Heart right ventricle (tissue), 16 donors: ENCODE data around the gene GID8. TPM values are rescaled to one million over a fixed set of nuclear protein-coding genes. Genes with fewer than 3 reads are reported as not detected.
"Not testable (repeated sequence)": the region's sequence is repeated elsewhere in the genome, so short reads cannot be mapped to it uniquely, and the experiment has no call there.

Experiments used
- ATAC-seq, 8 donors: fragments of 200-7000 bp; cut with Tn5 transposase; one replicate each; pipeline ENCODE4 v1.9.1; 2020; ENCODE audit warnings: mild to moderate bottlenecking in 8 of 8, moderate library complexity in 8 of 8, moderate number of reproducible peaks in 1 of 8
- DNase-seq, 2 donors: peaks; one replicate each; pipeline ENCODE4 v3.0.0-alpha.2; 2020
- H3K27ac ChIP-seq, 10 donors: fragments of 200-600 bp; sonication (generic) in 2 of 10; one replicate each; pipeline versions ENCODE4 v1.5.0 to v1.8.0; 2020 to 2022; ENCODE audit warnings: mild to moderate bottlenecking in 3 of 10
- H3K27me3 ChIP-seq, 7 donors: fragments of 200-600 bp; one replicate each; pipeline ENCODE4 v1.8.0; 2021 to 2022; ENCODE audit warnings: mild to moderate bottlenecking in 2 of 7
- H3K36me3 ChIP-seq, 9 donors: fragments of 200-600 bp; sonication (generic) in 1 of 9; one replicate each; pipeline versions ENCODE4 v1.5.0 to v1.8.0; 2020 to 2022; ENCODE audit warnings: mild to moderate bottlenecking in 2 of 9
- H3K4me1 ChIP-seq, 9 donors: fragments of 200-600 bp; sonication (generic) in 1 of 9; one replicate each; pipeline versions ENCODE4 v1.5.0 to v1.8.0; 2020 to 2022; ENCODE audit warnings: mild to moderate bottlenecking in 4 of 9
- H3K4me3 ChIP-seq, 10 donors: fragments of 200-600 bp; sonication (generic) in 2 of 10; one replicate each; pipeline versions ENCODE4 v1.5.0 to v1.8.0; 2020 to 2022; ENCODE audit warnings: mild to moderate bottlenecking in 7 of 10, moderate library complexity in 2 of 10
- H3K9me3 ChIP-seq, 11 donors: fragments of 200-600 bp in 10 of 11; sonication (generic) in 2 of 11; one replicate each; pipeline versions ENCODE4 v1.5.0 to v1.8.0; 2013 to 2022; ENCODE audit warnings: mild to moderate bottlenecking in 2 of 11, control low read depth in 1 of 11, moderate library complexity in 1 of 11
- CTCF ChIP-seq, 9 donors: fragments of 200-600 bp; sonication (generic) in 2 of 9; IDR thresholded peaks; one replicate each; pipeline versions ENCODE4 v1.5.0 to v1.8.0; 2021 to 2022; ENCODE audit warnings: antibody characterized with exemption in 9 of 9, mild to moderate bottlenecking in 5 of 9, moderate library complexity in 1 of 9
- WGBS, 2 donors: extraction: QIAGEN DNeasy Blood & Tissue Kit; methylation state at CpG; one replicate each; pipeline ENCODE4 v1.1.7; 2013; ENCODE audit warnings: inconsistent platforms in 1 of 2; 5-methylcytosine and 5-hydroxymethylcytosine counted together
- intact Hi-C, 10 donors: fragments of 100-400 bp; cut with DNase I; formaldehyde crosslinking; loops; one replicate each; pipeline versions ENCODE4 v1.11.1 to v1.14.2; 2022
- polyA plus RNA-seq, 2 donors: library from polyadenylated mRNA; stranded (reverse); fragments of 200-250 nt; gene quantifications; one replicate each; pipeline ENCODE4 v1.2.3, GENCODE V29; 2013
- total RNA-seq, 10 donors: library from RNA; stranded (reverse); fragmentation: NEBNext Ultra II Directional in 3 of 10; extraction: Animal tissue kit (Norgen Biotek cat#: 25700) in 3 of 10; gene quantifications; one replicate each; pipeline versions ENCODE4 v1.2.1 to v1.2.4, GENCODE V29; 2021 to 2023
- donor health status: Arrhythmogenic right ventricular cardiomyopathy.
- donor health status: ischemic (EF 13 %, LVEDD 7.1; RV severe dilation, severe dysfunction).
- donor health status: healthy with polysubstance abuse.
- donor health status: DM: no; HTN: yes; CAD: no.
- donor health status: DM: no; HTN: no; CAD: no.
- donor health status: ischemic (EF 25% LVEDD 6.9; RV normal size, moderate dysfunction).
- donor health status: ischemic (EF 25% LVEDD 5.7; RV mildly dilated, moderate dysfunction).
- donor health status: healthy.
- donor health status: DM: yes; HTN: yes; CAD: no.
- donor health status: Ischemic cardiomyopathy.
- donor health status: ischemic (EF 35%, LVEDD 5.7; RV mildly dilated, moderate dysfunction).
- donor health status: nonischemic (EF 11% LVEDD 7.7; RV severe dilation, severe dysfunction).
- donor health status: DM: yes; HTN: yes; CAD: no.
- donor health status: PGD.
- donor health status: ischemic (EF 29% LVEDD 5.4; RV normal size, mild dysfunction).
- donor health status: nonischemic (EF 23%, LVEDD 6.1; RV moderate dilation, normal function).

GID8 gene
- total and polyA plus RNA-seq, 12 donors = 7.0 to 19.9 (median 16.4) TPM

- DNase-seq = no peak
- TF ChIP-seq CTCF (IDR thresholded peaks at IDR 0.05) = no peak
Observed at GRCh38 chr20:62958388-62959100, 20.6 kb downstream of the GID8 start.

DNA sequence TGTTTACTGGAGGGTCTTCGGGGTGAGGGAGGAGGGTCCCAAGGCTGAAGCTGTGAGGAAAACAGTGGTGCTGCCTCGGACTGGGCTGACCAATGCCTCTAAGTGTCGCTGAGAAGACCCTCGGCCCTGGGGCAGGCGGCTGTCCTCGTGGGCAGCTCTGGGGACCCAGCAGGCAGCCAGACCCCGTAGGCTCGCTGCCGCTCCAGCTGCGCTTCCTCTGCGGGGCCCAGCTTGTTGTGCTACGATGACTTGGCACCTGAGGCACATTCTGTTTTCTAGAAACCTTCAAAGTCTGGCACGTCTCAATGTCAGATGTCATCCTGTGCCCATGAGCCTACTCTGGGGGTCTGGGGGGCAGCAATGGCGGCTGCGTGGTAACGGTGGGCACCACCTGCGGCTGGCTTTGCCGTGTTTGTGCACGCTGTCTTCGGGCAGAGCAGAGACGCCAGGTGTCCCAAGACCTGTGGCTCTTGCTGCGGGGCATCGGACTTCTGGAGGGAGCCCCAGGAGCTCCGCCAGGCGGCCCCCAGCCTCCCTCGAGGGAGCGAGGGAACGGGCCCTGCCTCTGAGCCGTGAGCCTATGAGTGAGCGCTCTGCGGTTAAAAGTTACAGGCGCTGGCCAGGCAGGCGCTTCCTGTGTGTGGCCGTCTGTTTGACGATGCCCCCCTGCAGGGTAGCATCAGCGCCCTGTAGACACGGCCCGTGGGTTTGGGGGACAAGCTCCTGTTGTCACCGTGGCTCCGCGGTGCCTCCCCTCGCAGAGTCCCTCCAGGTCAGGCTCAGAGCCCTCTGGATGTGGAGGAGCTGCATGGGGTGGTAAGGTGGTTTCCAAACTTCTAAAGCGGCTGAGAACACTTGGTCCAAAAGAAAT lies 21.4 kb downstream of the GID8 start:
- TF ChIP-seq CTCF (IDR thresholded peaks at IDR 0.05) = no peak
- Histone ChIP-seq H3K36me3 (peaks cover 0 to 18% (median 0%) of the 10 kb centered on the region in 9 donors), H3K9me3 (no peaks in the 10 kb centered on the region), H3K27me3 (no peaks in the 10 kb centered on the region), H3K4me1 (peaks cover 0 to 15% (median 4%) of the 10 kb centered on the region in 9 donors), H3K27ac (no peak overlapping the region), H3K4me3 (no peak overlapping the region)
- WGBS, 2 donors = 75 to 80% methylated on average over 43 of the region's 43 CpGs
- DNase-seq = no peak
- no peak for ATAC-seq
- intact Hi-C loops = loop anchor here in 1 of 10 donors (10.0 kb wide), 1 partner anchor 45 kb away; the partner anchor contains the start of gene BHLHE23

More at GRCh38 chr20:62958388-62959100, 20.6 kb downstream of the GID8 start:
- no peak for ATAC-seq
- no peak overlapping the region for H3K27ac ChIP-seq
- no peaks in the 10 kb centered on the region for H3K27me3 ChIP-seq
- peaks cover 0 to 11% (median 0%) of the 10 kb centered on the region in 9 donors for H3K36me3 ChIP-seq
- intact Hi-C loops = loop anchor here in 1 of 10 donors (10.0 kb wide), 1 partner anchor 46 kb away; the partner anchor contains the start of gene BHLHE23
- 80% methylated on average over 10 of the region's 10 CpGs for WGBS, 2 donors
- no peaks in the 10 kb centered on the region for H3K9me3 ChIP-seq
- no peak overlapping the region for H3K4me3 ChIP-seq
- peaks cover 3 to 22% (median 11%) of the 10 kb centered on the region in 9 donors for H3K4me1 ChIP-seq

GRCh38 chr20:62959998-62960436 lies 22.1 kb downstream of the GID8 start:
- 91 to 93% methylated on average over 20 of the region's 20 CpGs for WGBS, 2 donors
- no peak for TF ChIP-seq CTCF (IDR thresholded peaks at IDR 0.05)
- intact Hi-C loops = loop anchor here in 1 of 10 donors (10.0 kb wide), 1 partner anchor 45 kb away; the partner anchor contains the start of gene BHLHE23
- Histone ChIP-seq H3K36me3 (peaks cover 0 to 24% (median 0%) of the 10 kb centered on the region in 9 donors), H3K27ac (no peak overlapping the region), H3K9me3 (no peaks in the 10 kb centered on the region), H3K4me3 (no peak overlapping the region), H3K27me3 (no peaks in the 10 kb centered on the region), H3K4me1 (peaks cover 0 to 10% (median 0%) of the 10 kb centered on the region in 9 donors)
- DNase-seq (no peak), ATAC-seq (no peak)

- intact Hi-C loops, H3K9me3 ChIP-seq, ATAC-seq, H3K27ac ChIP-seq, H3K27me3 ChIP-seq, DNase-seq, H3K4me1 ChIP-seq, H3K4me3 ChIP-seq: not testable (repeated sequence)
- peaks cover 0 to 25% (median 0%) of the 10 kb centered on the region in 9 donors for H3K36me3 ChIP-seq
- 77 to 90% methylated on average over 22 to 27 of the region's 31 CpGs for WGBS, 2 donors
Observed at GRCh38 chr20:62960446-62961309, 22.7 kb downstream of the GID8 start.
